ENCODE results near the gene ULK1. TPM values are rescaled to one million over a fixed set of nuclear protein-coding genes. Genes with fewer than 3 reads are reported as not detected.
"Not testable (repeated sequence)": the region's sequence is repeated elsewhere in the genome, so short reads cannot be mapped to it uniquely, and the experiment has no call there.

ULK1 gene
- polyA plus RNA-seq, 1 donor, result 27.3 TPM

- Histone ChIP-seq H3K4me1 (ENCODE audit: control insufficient read depth, insufficient read depth, low read length) (no peaks in the 10 kb centered on the region), H3K36me3 (ENCODE audit: control insufficient read depth, insufficient read depth, low read length) (no peaks in the 10 kb centered on the region), H3K4me3 (ENCODE audit: low read length) (no peak overlapping the region), H3K27ac (ENCODE audit: low read length) (no peak overlapping the region), H3K9me3 (ENCODE audit: control insufficient read depth, low read depth, low read length) (peaks cover 3% of the 10 kb centered on the region), H3K27me3 (ENCODE audit: control insufficient read depth, insufficient read depth, low read length) (no peaks in the 10 kb centered on the region)
- WGBS (ENCODE audit: insufficient coverage, low lambda C conversion rate), result 43% methylated on average over 1 of the region's 21 CpGs
- no peak for DNase-seq
Measured at GRCh38 chr12:131872154-131873051, 22.0 kb upstream of the ULK1 start.

- Histone ChIP-seq H3K27ac (ENCODE audit: low read length) (no peak overlapping the region), H3K36me3 (ENCODE audit: control insufficient read depth, insufficient read depth, low read length) (no peaks in the 10 kb centered on the region), H3K27me3 (ENCODE audit: control insufficient read depth, insufficient read depth, low read length) (peaks cover 5% of the 10 kb centered on the region), H3K9me3 (ENCODE audit: control insufficient read depth, low read depth, low read length) (peaks cover 3% of the 10 kb centered on the region), H3K4me3 (ENCODE audit: low read length) (no peak overlapping the region), H3K4me1 (ENCODE audit: control insufficient read depth, insufficient read depth, low read length) (no peaks in the 10 kb centered on the region)
- WGBS (ENCODE audit: insufficient coverage, low lambda C conversion rate), result no CpG with 5 or more reads among the region's 21 CpGs
- DNase-seq, result no peak
Measured at GRCh38 chr12:131873293-131873692, 21.1 kb upstream of the ULK1 start.

- H3K4me1 ChIP-seq (ENCODE audit: control insufficient read depth, insufficient read depth, low read length); H3K36me3 ChIP-seq (ENCODE audit: control insufficient read depth, insufficient read depth, low read length); H3K4me3 ChIP-seq (ENCODE audit: low read length); H3K9me3 ChIP-seq (ENCODE audit: control insufficient read depth, low read depth, low read length); DNase-seq; H3K27me3 ChIP-seq (ENCODE audit: control insufficient read depth, insufficient read depth, low read length); H3K27ac ChIP-seq (ENCODE audit: low read length): not testable (repeated sequence)
- WGBS (ENCODE audit: insufficient coverage, low lambda C conversion rate), result no CpG with 5 or more reads among the region's 6 CpGs
Measured at GRCh38 chr12:131874972-131875371, 19.4 kb upstream of the ULK1 start.

DNA sequence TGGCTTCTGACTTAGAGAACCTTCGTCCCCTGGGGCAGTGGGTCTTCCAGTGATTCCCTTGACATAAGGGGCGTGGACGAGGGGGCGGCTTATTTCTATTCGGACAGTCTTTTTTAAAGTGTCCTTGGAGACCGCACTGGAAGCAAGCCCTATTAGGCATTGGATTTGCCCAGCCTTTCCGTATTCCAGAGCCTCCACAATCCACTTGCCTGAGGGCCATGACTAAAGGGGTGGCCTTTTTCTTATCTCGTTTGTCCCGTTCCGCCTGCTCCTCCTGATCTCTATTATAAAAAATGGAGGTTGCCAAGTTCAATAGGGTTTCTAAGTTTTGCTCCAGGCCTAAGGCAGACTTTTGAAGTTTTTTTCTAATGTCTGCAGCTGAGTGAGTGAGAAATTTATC is 17.2 kb upstream of the ULK1 start:
- H3K4me1 ChIP-seq (ENCODE audit: control insufficient read depth, insufficient read depth, low read length); DNase-seq; H3K36me3 ChIP-seq (ENCODE audit: control insufficient read depth, insufficient read depth, low read length); H3K27ac ChIP-seq (ENCODE audit: low read length); H3K4me3 ChIP-seq (ENCODE audit: low read length); H3K9me3 ChIP-seq (ENCODE audit: control insufficient read depth, low read depth, low read length): not testable (repeated sequence)
- H3K27me3 ChIP-seq (ENCODE audit: control insufficient read depth, insufficient read depth, low read length), result peaks cover 16% of the 10 kb centered on the region
- no CpG with 5 or more reads among the region's 10 CpGs for WGBS (ENCODE audit: insufficient coverage, low lambda C conversion rate)

DNA sequence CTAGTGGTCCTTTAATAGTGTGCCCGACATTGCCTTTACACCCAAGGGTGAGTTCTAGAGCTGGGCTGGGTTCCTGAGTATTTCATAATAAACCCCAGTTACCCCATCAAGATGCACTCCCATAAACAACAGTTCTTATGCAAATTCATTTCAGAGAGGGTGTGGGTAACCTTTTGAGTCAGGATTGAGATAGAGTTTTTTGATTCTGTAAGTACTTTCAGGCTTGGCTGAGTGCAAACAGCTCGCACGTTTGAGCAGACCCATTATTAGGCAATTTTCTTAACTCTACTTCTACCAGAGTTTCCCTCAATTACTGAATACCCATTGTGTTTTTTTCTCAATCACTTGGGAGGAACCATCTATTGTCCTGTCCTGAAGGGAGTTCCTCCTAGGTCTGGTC is 16.0 kb upstream of the ULK1 start:
- H3K27ac ChIP-seq (ENCODE audit: low read length); H3K36me3 ChIP-seq (ENCODE audit: control insufficient read depth, insufficient read depth, low read length); DNase-seq; H3K9me3 ChIP-seq (ENCODE audit: control insufficient read depth, low read depth, low read length); H3K4me3 ChIP-seq (ENCODE audit: low read length); H3K4me1 ChIP-seq (ENCODE audit: control insufficient read depth, insufficient read depth, low read length): not testable (repeated sequence)
- no CpG with 5 or more reads among the region's 3 CpGs for WGBS (ENCODE audit: insufficient coverage, low lambda C conversion rate)
- H3K27me3 ChIP-seq (ENCODE audit: control insufficient read depth, insufficient read depth, low read length), result peaks cover 16% of the 10 kb centered on the region

- Histone ChIP-seq H3K4me1 (ENCODE audit: control insufficient read depth, insufficient read depth, low read length) (no peaks in the 10 kb centered on the region), H3K4me3 (ENCODE audit: low read length) (no peak overlapping the region), H3K27me3 (ENCODE audit: control insufficient read depth, insufficient read depth, low read length) (peaks cover 14% of the 10 kb centered on the region), H3K27ac (ENCODE audit: low read length) (no peak overlapping the region), H3K9me3 (ENCODE audit: control insufficient read depth, low read depth, low read length) (no peaks in the 10 kb centered on the region), H3K36me3 (ENCODE audit: control insufficient read depth, insufficient read depth, low read length) (no peaks in the 10 kb centered on the region)
- no CpG with 5 or more reads among the region's 16 CpGs for WGBS (ENCODE audit: insufficient coverage, low lambda C conversion rate)
- no peak for DNase-seq
Measured at GRCh38 chr12:131882804-131883520, 11.5 kb upstream of the ULK1 start.

DNA sequence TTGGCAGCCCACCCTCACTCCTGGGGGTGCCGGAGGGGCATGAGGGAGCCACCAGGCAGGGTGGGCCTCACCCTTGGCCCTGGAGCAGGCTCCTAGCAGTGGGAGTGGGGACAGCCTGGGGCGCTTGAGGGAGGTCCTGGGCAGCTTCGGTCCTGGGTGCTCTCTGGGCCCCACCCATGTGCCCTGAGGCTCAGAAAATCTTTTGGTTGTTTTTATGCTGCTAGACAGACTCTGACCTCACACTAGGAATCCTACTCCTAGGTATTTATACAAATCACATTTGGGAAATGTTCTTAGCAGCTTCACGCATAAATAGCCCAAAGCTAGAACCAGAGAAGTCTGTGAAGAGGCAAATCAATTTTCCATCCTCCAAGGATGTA is 10.9 kb upstream of the ULK1 start:
- WGBS (ENCODE audit: insufficient coverage, low lambda C conversion rate), result 17% methylated on average over 1 of the region's 4 CpGs
- Histone ChIP-seq H3K9me3 (ENCODE audit: control insufficient read depth, low read depth, low read length) (no peaks in the 10 kb centered on the region), H3K4me1 (ENCODE audit: control insufficient read depth, insufficient read depth, low read length) (no peaks in the 10 kb centered on the region), H3K4me3 (ENCODE audit: low read length) (no peak overlapping the region), H3K27ac (ENCODE audit: low read length) (no peak overlapping the region), H3K36me3 (ENCODE audit: control insufficient read depth, insufficient read depth, low read length) (no peaks in the 10 kb centered on the region), H3K27me3 (ENCODE audit: control insufficient read depth, insufficient read depth, low read length) (peaks cover 10% of the 10 kb centered on the region)
- DNase-seq, result no peak

GRCh38 chr12:131885076-131885475 is 9.3 kb upstream of the ULK1 start:
- H3K27me3 ChIP-seq (ENCODE audit: control insufficient read depth, insufficient read depth, low read length), result peaks cover 17% of the 10 kb centered on the region
- H3K9me3 ChIP-seq (ENCODE audit: control insufficient read depth, low read depth, low read length); H3K27ac ChIP-seq (ENCODE audit: low read length); H3K4me3 ChIP-seq (ENCODE audit: low read length); H3K4me1 ChIP-seq (ENCODE audit: control insufficient read depth, insufficient read depth, low read length); H3K36me3 ChIP-seq (ENCODE audit: control insufficient read depth, insufficient read depth, low read length); DNase-seq: not testable (repeated sequence)
- WGBS (ENCODE audit: insufficient coverage, low lambda C conversion rate), result no CpG with 5 or more reads among the region's 8 CpGs

DNA sequence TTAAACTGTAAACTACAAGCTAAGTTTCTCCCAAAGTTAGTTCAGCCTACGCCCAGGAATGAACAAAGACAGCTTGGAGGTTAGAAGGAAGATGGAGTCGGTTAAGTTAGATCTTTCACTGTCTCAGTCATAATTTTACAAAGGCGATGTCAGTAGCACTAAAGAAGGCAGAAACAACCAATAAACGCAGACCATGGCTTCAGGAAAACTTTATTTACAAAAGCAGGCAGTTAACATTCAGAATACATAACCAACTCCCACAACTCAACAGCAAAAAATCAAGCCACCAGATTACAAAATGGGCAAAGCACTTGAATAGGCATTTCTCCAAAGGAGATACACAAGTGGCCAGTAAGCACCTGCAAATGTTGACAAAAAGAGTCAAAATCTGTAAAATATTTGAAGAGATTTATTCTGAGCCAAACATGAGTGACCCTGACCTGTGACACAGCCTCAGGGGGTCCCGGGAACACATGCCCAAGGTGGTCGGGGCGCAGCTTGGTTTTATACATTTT is 8.8 kb upstream of the ULK1 start:
- no peak overlapping the region for H3K27ac ChIP-seq (ENCODE audit: low read length)
- peaks cover 14% of the 10 kb centered on the region for H3K27me3 ChIP-seq (ENCODE audit: control insufficient read depth, insufficient read depth, low read length)
- no peaks in the 10 kb centered on the region for H3K4me1 ChIP-seq (ENCODE audit: control insufficient read depth, insufficient read depth, low read length)
- no peaks in the 10 kb centered on the region for H3K9me3 ChIP-seq (ENCODE audit: control insufficient read depth, low read depth, low read length)
- H3K4me3 ChIP-seq (ENCODE audit: low read length), result no peak overlapping the region
- no peaks in the 10 kb centered on the region for H3K36me3 ChIP-seq (ENCODE audit: control insufficient read depth, insufficient read depth, low read length)
- 100% methylated on average over 2 of the region's 7 CpGs for WGBS (ENCODE audit: insufficient coverage, low lambda C conversion rate)
- DNase-seq, result no peak

DNA sequence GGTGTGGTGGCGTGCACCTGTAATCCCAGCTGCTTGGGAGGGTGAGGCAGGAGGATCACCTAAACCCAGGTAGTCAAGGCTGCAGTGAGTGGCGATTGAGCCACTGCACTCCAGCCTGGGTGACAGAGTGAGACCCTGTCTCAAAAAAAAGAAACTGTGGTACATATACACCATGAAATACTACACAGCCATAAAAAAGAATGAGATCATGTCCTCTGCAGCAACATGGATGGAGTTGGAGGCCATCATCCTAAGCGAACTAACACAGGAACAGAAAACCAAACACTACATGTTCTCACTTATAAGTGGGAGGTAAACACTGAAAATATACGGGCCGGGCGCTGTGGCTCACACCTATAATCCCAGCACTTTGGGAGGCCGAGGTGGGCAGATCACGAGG is 2.7 kb upstream of the ULK1 start:
- not testable (repeated sequence) for DNase-seq; H3K9me3 ChIP-seq (ENCODE audit: control insufficient read depth, low read depth, low read length); H3K36me3 ChIP-seq (ENCODE audit: control insufficient read depth, insufficient read depth, low read length); H3K4me3 ChIP-seq (ENCODE audit: low read length); H3K27me3 ChIP-seq (ENCODE audit: control insufficient read depth, insufficient read depth, low read length); H3K27ac ChIP-seq (ENCODE audit: low read length)
- peaks cover 11% of the 10 kb centered on the region for H3K4me1 ChIP-seq (ENCODE audit: control insufficient read depth, insufficient read depth, low read length)
- no CpG with 5 or more reads among the region's 8 CpGs for WGBS (ENCODE audit: insufficient coverage, low lambda C conversion rate)

Data from large intestine (tissue), 3 donors.